Breast epithelium (tissue), 3 donors: ENCODE measurements around the gene KRTAP10-9.

Source experiments
- POLR2A ChIP-seq: fragments of 450-650 bp; IDR thresholded peaks from one replicate; pipeline ENCODE4 v1.6.1; 2016; ENCODE audit warnings: antibody characterized with exemption, mild to moderate bottlenecking, moderate library complexity
- TF ChIP-seq, protein P1 (sequence below), 3 donors: fragments of 450-650 bp; IDR thresholded peaks; one replicate each; pipeline ENCODE4 v1.5.1; 2016 to 2017; ENCODE audit warnings: antibody characterized with exemption in 3 of 3, mild to moderate bottlenecking in 3 of 3, moderate library complexity in 3 of 3

DNA sequence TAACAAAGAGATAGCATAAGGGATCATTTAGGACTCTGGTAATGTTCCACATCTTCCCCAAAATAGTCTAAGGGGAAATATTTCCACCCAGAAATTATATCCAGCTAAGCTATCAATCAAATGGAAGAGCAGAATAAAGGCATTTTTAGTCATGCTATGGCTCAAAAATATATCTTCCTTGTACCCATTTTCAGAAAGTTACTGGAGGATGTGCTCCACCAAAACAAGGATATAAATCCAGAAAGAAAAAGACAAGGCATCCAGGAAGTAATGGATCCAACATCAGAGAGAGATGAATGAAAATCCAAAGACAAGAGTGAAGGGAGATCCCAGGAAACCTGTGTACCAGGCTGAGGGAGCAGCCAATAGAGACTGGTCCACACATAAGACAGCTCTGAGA, 17.7 kb upstream of the KRTAP10-9 start:
- TF ChIP-seq, protein P1, sequence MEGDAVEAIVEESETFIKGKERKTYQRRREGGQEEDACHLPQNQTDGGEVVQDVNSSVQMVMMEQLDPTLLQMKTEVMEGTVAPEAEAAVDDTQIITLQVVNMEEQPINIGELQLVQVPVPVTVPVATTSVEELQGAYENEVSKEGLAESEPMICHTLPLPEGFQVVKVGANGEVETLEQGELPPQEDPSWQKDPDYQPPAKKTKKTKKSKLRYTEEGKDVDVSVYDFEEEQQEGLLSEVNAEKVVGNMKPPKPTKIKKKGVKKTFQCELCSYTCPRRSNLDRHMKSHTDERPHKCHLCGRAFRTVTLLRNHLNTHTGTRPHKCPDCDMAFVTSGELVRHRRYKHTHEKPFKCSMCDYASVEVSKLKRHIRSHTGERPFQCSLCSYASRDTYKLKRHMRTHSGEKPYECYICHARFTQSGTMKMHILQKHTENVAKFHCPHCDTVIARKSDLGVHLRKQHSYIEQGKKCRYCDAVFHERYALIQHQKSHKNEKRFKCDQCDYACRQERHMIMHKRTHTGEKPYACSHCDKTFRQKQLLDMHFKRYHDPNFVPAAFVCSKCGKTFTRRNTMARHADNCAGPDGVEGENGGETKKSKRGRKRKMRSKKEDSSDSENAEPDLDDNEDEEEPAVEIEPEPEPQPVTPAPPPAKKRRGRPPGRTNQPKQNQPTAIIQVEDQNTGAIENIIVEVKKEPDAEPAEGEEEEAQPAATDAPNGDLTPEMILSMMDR (IDR thresholded peaks at IDR 0.05) = no peak
- no peak for TF ChIP-seq POLR2A
